ENCODE results near the gene SSBP1.
"Not testable (repeated sequence)": the region's sequence is repeated elsewhere in the genome, so short reads cannot be mapped to it uniquely, and the experiment has no call there.

SSBP1 gene

GRCh38 chr7:141737836-141738591 lies at the start of gene SSBP1:
Gene SSBP1 (plus strand): TSS chr7:141738358. CDS start chr7:141739167, 809 bp downstream.
- DNase-seq, result peak; percentile 89 to 90

GRCh38 chr7:141689072-141689825 lies 48.9 kb upstream of the SSBP1 start:
- not testable (repeated sequence) for DNase-seq

- DNase-seq, result no peak
These were observed 46.6 kb upstream of the SSBP1 start for GRCh38 chr7:141691540-141691939.

DNA sequence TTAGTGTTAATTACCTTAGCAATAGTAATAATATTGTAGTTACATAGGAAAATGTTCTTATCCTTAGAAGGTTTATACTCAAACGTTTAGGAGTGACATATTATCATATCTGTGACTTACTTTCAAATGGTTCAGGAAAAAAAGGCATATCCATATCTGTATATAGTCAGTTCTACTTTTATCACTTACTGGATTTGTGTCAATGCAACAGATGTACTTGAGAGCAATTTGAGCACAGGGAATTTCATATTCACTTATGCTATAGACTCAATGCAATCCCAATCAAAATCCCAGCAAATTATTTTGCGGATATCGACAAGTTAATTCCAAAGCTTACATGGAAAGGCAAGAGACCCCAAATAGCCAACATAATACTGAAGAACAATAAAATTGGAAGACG lies 46.2 kb upstream of the SSBP1 start:
- DNase-seq, result no peak

- no peak for DNase-seq
These were observed 45.1 kb upstream of the SSBP1 start for GRCh38 chr7:141693082-141693481.

- no peak for DNase-seq
These were observed 42.3 kb upstream of the SSBP1 start for GRCh38 chr7:141695803-141696289.

- no peak for DNase-seq
These were observed 41.8 kb upstream of the SSBP1 start for GRCh38 chr7:141696348-141696747.

DNA sequence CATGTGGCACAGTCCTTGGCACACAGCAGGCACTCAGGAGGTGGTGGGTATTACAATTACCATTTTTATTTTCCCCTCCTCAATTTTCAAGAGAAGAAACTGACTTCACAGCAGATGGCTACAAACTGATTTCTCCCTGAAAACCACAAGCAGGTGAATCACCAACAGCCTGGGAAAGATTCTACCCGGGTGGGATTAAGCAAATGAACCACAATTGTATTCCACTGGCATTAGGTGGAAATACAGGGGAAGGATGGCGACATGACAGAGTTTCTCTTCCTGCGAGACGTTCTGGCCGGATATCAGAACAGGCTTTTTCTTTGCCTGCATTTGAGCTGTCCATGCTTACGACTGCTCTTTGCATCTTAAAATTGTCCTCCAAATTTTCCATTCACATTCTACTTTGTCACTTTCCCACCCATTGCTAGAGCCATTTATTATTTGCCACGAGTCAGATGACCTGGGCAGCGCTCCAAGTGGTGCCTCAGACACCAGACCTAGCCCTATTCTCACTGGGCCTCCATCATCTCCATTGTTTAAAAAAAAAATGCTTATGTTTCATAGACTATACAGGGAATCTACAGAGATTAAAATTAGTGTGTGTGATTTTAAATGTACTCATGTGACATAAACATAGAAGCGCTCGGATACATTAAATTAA lies 40.8 kb upstream of the SSBP1 start:
- no peak for DNase-seq

- no peak for DNase-seq
These were observed 39.7 kb upstream of the SSBP1 start for GRCh38 chr7:141698247-141699015.

DNA sequence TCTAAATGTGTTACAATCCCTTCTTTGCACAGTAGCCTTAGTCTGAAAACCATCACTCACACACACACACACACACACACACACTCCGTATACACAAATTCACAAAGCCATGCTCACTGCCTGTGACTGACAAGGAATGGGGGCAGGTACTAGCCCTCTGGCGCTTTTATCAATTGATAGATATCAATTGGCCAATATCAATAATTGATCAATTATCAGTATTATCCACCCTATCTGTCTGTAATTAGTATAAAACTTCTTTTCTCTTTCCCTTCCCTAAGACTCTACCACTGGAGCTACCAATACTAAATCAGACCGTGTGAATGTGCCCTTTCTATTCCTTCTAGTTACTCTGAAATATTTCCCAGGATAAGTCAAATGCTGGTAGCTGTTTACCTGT lies 38.3 kb upstream of the SSBP1 start:
- DNase-seq, result no peak

- no peak for DNase-seq
These were observed 37.8 kb upstream of the SSBP1 start for GRCh38 chr7:141700296-141700847.

DNA sequence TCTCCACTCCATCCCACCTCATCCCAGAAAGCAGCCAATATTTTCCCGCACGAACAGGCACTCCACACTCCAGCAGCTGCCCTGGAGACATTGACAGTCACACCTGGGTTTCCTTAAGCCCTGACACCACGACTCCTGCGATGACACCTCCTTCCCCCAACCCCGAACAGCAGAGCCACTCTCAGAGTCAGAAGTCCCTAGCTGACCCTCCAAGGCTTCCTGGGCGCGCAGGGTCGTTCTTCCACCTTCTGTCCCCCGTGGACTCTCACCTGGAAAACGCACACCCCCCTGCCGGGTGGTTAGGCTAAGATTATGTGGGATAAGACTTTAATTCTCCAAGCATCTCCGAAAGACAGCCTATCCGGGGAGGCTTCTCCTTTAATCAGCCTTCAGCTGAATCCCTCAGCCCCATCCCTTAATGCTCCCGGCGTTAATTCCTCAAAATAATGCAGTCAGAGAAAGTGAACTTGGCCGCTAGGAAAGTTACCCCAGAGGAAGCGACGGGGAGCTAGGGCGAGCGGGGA lies 37.2 kb upstream of the SSBP1 start:
- DNase-seq, result peak in 1 of 2 donors; percentile 8

GRCh38 chr7:141701489-141702046 lies 36.6 kb upstream of the SSBP1 start:
- DNase-seq, result peak; percentile 63 to 69

DNA sequence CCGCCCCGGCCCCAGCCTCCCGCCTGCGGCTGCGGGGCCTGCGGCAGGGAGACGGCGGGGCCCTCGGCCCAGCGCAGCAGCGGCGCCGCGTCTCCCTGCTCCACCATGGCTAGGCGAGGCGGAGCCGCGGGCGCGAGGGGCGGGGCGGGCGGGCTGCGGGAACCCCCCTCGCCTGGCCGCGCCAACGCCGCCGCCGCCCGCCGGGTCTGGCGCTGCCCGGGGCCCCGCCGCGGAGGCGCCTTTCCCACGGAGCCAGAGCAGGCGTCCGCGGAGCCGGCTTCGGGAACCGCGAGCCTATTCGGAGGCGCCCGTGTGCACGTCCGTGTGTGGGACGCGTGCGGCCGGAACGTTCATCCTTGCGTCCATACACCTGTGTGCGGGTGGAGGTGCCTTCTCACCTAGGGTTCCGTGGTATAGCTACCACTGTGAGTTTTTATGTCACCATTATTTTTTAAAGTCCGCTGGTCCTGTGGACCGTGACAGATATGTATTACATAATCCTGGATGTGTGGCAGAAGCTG lies 36.1 kb upstream of the SSBP1 start, which contains the start of gene DENND11:
Gene DENND11 (minus strand): TSS at position 120 of the 521 bp plus-strand sequence. CDS start 13 bp downstream, at position 107.
- peak; percentile 54 to 64 for DNase-seq

- DNase-seq, result no peak
These were observed 35.3 kb upstream of the SSBP1 start for GRCh38 chr7:141702892-141703291.

DNA sequence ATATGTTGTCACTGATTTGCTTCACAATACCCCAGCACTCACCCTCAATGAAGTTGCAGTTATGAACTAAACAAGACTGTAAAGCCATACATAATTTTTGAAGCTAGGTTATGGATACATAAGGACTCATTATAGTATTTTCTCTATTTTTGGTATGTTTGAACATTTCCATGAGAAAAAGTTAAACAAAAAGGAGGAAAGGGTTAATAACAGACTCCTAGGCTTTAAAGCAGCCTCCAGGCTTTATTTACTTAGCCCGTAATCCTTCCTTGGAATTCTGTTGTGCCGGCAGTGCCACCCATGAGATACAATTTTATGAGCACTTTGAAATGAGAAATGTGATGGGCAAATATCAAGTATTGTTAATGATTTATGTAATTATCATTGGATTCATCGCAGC lies 34.0 kb upstream of the SSBP1 start:
- no peak for DNase-seq

GRCh38 chr7:141704741-141705140 lies 33.4 kb upstream of the SSBP1 start:
- no peak for DNase-seq

DNA sequence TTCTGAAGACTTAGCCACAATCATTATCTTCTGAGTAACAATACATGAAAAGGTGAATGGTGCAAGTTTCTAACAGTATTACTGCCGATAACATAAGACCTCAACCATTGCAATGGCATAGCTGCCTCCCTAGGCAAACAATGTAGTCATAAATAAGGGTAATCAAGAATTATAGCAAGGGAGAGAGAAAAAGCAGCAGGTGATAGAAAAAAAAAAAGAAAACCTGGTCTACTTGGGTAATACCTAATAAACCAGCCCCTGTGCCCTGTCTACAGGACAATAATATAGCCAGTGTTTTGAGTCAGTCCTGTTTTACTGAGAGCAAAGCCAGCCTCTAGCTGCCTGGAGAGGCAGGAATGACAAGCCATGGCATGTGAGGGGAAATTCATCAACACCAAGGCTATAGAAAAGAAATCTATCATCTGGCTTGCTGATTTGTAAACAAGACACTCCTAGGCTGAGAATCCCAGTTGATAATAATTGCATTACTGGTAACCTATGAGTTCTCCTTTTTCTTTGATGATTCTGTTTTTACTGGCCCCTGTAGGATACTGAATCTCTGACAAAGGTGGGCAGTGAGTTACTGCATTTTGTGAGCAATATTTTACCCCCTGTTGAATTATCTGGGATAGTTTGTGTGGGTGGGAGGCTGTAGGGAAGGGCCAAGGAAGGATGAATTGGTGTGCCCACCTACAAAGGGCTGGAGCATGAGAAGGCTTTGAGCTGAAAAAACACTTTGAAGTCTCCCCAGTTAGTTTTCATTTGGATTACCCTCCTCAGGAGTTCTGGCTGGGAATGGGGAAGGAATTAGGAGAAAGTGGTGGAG lies 31.7 kb upstream of the SSBP1 start:
- DNase-seq, result no peak

- DNase-seq, result no peak
These were observed 29.8 kb upstream of the SSBP1 start, which contains the start of gene WEE2 for GRCh38 chr7:141708351-141708750. Gene WEE2 (plus strand): TSS chr7:141708353. CDS start chr7:141708759, 406 bp downstream.

- no peak for DNase-seq
These were observed 28.8 kb upstream of the SSBP1 start for GRCh38 chr7:141709318-141709717.
